NCI-H2107 treated with DMSO at 0.1 percent for 48 hours (cell line): ENCODE measurements around the gene MARVELD1.
A peak's percentile ranks its signal among the peaks of the same experiment; 100 is the strongest.

ENCODE experiments used
- DNase-seq: peaks from one replicate; lab custom pipeline; 2025; ENCODE audit not compliant: unreplicated experiment; lab: John Stamatoyannopoulos, UW

MARVELD1 gene

DNA sequence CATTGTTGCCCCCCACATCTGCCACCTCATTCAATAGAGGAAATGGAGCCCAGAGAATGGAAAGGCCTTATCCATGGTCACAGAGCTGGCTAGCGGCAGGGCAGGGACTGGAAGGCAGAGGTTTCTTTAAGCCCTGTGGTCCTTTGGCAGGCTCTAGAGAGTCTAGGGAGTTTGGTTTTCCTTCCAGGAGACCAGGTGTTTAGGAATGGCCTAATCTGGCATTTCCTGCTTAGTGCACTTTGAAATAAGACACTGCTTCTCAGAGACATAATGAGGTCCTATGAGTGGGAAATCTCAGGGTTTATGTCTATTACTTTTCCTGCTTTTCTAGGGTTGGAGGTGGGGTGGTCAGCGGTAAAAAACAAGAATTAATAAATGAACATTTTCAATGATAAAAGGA lies 6.1 kb downstream of the MARVELD1 start:
- no peak for DNase-seq

DNA sequence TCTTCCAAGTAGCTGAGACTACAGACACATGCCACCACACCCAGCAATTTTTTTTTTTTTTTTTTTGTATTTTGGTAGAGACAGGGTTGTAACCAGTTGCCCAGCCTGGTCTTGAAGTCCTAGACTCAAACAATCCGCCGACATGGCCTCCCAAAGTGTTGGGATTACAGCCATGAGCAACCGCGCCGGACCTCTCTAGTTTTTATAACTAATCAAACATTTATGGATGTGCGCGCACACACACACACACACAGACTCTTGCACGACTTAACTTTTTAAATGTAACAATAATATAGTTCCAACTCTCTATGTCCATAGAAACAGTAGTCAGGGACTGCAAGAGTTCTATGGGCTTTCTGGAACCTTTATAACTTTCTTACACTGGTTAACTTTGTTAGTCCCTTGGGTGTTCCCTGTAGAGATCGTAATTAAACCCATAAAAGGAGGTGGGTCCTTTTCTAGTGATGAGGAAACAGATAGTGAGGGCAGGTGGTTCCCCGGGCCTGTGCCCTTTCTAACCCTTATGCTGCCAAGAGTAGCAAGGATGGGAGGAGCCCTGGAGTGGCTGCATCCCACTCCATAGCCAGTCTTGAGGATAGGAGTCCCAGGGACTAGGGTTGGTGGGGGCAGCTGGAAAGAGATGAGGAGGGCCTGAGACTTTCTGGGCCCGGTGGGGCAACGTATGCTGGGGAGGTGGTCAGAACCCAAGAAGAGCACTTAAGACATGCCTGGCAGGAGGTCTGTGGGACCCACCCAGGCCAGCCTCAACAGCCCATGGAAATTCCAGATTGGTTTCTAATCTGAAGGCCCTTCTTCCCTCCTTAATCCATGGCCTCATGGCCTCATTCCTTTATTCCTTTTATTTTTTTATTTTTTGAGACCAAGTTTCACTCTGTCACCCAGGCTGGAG lies 8.6 kb downstream of the MARVELD1 start:
- no peak for DNase-seq

DNA sequence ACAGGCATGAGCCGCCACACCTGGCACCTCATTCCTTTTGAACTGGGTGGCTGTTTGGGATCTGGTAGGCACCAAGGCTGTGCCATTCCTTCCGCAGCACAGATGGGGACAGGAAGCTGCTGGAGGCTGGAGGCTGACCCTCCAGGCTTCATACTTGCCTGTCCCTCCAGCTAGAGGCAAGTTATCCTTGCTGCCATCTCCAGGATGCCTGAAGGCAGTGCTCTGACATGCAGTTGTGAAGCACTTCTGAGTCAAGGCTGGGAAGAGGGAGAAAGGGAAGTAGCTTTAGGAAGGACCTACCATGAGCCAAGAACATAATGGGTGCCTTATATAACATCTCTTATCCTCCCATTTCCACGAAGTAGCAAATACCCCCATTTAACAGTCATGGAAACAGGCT lies 9.5 kb downstream of the MARVELD1 start:
- DNase-seq, result no peak

DNA sequence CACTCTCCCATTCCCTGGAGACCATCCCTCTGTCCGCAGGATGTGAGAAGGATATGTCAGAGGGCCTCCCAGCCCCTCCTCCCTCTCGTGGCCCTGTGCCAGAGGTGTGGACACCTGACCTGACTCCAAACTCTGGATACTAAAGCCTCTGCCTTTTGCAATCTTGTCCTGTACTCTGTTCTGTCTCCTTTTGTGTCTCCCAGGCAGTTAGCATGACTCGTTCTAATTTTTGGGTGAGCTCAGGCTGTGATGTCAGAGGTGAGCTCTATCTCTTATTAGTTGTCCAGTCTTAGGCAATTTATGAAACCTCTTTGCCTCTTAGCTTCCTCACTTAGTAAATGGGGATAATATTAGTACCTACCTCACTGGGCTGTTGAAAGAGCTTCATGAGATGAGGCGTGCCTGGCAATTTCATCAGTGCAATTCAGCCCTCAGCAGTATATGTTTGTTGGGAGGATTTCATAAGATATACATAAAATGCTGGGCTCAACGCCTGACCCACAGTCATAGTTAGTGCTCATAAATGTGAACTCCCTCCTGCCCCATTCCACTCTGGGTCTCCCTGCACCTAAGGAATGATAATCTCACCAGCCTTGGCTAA lies 10.9 kb downstream of the MARVELD1 start:
- DNase-seq, result no peak

DNA sequence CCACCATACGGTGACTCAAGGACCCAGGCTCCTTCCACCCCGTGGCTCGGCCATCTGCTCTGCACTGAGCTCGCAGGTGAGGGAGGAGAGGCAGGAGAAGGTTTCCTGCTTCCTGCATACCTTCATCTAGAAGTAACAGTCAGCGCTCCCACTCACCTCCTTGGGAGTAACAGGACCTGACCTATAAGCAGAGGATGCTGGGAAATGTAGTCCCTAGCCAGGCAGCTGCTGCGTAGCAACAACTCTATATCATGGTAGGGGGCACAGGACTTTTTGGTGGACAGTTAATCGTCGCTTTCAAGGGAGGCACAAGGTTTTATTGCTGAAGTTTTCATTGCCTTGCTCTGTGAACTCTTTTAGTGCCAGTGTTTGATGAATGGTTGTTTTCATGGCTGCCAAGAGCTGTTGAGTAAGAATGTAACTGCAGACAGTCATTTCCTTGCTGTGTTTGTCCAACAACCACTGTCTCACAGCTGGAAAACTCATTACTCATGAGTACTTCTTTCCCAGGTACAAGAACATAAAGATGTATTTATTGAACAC lies 13.2 kb downstream of the MARVELD1 start:
- no peak for DNase-seq

DNA sequence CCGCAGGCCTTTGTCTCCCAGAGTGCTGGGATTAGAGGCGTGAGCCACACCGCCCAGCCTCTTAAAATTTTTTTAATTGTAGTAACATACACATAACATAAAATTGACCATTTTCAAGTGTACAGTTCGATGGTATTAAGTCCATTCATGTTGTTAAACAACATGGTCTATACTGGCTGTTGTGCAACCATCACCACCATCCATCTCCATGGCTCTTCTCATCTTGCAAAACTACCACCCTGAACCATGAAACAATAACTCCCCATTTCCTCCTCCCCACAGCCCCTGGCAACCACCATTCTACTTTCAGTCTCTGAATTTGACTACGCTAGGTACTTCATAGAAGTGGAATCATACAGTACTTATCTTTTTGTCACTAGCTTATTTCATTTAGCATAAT lies 15.5 kb downstream of the MARVELD1 start:
- no peak for DNase-seq

DNA sequence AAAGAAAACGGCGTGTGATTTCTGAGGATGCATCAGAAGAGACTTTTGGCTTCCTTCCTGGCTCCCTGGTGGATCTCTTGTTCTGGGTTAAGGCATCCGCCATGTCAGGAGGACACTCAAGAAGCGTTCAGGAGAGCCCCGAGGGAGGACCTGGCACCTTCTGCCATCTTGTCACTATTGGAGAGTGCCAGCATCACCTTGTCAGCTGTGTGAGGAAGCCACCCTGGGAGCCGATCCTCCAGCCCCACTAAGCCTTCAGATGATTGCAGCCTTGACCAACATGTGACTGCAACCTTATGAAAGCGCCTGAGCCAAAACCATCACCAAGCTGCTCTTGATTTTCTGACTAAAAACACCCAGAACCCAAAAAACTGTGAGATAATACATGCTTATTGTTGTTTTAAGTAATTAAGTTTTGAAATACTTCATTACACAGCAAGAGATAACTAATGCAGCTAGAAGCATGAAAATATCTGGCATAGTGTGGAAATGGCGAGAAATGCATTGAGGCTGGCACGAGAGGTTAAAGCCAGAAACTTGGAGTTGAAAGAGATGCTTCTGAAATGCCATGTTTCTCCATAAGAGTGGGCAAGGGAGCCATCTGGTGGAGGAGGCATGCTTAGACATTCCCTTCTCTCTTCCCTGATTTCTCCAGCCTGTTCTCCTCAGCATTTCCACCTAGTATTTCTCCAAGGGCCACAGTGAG lies 18.0 kb downstream of the MARVELD1 start:
- DNase-seq, result peak; percentile 40

DNA sequence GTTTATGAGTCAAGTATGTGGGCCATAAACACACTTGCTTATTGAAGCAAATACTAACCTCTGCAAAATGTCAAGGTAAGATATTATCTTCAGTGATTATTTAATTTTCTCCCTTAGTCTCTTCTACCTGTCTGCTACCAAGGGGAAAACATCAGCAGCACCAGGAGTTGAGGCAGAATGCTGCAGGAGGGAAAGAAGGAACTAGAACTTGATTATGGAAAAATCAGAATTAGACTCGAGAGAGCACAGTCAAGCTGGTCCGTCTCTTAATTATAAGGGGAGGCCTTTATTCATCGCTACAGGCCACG lies 18.5 kb downstream of the MARVELD1 start:
- no peak for DNase-seq

DNA sequence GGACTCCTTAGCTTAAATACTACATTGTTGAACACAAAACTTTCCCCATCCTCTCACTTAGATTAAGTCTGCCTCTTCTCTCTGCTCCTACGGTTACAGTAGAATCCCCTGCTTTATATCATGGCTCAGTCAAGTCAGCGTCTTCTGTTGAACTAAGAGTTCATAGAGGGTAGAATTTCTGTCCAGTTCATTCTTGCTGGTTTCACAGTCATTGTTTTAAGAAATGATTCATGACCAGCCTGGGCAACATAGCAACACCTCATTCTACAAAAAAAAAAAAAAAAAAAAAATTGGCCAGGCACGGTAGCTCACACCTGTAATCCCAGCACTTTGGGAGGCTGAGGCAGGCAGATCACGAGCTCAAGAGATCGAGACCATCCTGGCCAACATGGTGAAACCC lies 19.7 kb downstream of the MARVELD1 start:
- DNase-seq, result no peak

DNA sequence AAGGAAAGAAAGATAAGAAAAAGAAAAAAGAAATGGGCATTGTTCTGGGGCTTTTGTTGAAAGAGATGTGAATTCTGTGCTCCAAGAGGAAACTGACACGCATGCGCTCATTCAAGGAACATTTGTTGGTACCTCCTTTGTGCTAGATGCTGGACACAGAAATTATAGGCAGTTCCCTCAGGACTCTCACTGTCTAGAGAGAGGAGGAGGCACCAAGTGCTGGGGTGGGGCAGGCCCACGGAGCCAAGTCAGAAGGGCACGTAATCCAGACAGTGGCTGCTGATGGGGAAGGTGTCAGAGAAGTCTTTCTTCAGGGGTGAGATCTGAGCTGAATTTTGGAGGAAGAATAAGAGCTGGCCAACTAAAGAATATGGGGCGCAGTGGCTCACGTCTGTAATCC lies 20.5 kb downstream of the MARVELD1 start:
- DNase-seq, result no peak

DNA sequence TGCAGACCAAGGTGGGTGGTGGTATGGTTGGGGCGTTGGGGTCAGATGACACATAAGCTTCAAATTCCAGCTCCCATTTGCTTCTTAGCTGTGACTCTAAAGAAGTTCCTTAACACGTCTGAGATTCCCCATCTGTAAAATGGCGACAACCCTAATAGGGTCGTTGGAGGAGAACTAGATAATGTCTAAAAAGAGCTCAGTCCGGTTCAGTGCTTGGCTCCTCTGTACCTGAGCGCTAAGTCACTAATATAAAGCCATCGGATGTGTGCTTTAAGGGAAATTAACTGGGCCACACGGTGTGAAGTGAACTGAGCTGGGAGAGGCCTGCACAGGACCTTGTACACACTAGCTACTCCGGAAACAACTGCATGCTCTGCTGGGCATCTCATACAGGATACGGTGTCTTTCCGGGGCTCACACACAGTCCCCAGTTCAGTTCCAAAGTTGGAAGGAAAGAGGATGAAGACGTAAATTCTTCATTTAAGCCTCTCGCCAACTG lies 22.9 kb downstream of the MARVELD1 start:
- no peak for DNase-seq

DNA sequence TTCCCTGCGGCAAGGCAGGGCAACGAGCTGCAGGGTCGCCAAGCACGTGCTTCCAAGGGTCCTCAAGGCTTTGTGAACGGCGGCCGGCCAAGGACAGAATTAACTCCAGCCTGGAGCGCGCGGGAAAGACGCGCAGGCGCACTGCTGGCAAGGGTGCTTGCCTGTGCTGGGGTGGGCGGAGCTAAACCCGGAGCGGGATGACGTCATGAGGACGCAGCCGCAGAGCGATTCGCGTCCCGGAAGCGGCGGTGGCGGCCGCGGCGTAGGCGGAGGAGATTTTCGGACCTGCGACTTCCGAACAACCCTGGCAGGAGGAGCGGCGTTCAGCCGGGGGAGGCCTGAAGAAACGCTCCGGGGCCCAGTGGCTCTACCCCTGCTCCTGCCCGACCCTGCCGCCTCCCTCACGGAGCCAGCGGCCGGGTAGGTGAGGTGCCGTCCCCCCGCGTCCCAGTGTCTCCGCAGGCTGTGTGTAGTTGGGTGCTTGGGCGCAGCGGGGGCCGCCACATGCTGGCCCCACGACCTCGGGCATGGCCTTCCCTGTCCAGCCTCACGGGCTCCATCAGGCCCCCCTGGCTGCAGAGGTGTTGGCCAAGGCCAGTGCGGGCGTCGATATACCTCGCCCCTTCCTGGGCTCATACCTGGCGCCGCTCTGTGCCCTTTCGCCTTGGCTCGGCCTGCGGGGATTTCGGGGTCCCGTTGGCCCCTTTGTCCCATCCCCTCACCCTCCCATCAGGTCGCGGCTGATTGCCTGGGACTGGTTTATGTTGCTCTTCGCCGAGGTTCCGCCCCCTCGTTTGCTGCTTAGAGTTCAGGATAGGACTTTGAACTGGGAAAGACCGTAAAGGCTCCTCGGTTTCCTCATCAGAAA lies 23.6 kb downstream of the MARVELD1 start, which contains the start of gene ZFYVE27:
TSS of gene ZFYVE27 (plus strand) at position 227 of the 868 bp plus-strand sequence. CDS start 1,350 bp downstream, outside the sequence.
- peak; percentile 45 for DNase-seq

DNA sequence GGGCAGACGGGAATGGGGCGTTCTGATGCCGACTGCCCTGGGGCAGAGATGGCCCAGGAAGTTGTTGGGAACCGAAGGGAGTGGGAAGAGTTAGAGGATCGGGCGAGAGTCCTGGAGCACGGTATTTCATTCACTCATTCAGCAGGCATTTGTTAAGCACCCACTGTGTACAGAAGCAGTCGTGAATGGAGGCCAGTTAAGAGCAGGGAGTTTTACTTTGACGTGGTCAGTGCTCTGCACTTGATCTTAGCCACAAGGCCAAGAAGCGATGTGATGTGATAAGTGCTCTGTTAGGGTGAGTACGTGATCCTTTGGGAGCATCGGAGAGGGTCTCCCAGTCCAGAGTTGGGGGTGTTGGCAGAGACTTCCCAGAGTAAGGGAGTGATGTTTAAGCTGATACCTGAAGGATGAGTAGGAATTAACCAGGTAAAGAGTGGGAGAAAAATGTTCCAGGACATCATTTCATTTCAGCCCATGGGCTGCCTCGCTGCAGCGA lies 24.3 kb downstream of the MARVELD1 start:
- no peak for DNase-seq

DNA sequence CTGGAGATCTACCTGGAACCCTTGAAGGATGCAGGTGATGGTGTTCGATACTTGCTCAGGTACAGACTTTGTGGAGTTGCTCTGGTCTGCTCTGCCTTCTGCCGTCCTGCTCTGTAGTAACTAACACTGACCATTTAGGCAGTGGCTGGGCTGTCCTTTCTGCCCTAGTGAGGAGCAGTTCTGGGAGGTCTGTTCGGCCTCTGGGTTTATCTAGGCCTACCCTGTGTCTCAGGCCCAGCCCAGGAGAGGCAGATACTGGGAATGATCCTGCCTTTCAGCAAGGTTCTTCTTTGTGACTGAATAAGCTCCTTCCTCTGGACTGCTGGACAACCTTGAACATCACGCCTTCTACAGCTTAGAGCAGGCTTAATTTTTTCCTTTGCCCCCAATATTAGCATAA lies 25.1 kb downstream of the MARVELD1 start:
- no peak for DNase-seq

DNA sequence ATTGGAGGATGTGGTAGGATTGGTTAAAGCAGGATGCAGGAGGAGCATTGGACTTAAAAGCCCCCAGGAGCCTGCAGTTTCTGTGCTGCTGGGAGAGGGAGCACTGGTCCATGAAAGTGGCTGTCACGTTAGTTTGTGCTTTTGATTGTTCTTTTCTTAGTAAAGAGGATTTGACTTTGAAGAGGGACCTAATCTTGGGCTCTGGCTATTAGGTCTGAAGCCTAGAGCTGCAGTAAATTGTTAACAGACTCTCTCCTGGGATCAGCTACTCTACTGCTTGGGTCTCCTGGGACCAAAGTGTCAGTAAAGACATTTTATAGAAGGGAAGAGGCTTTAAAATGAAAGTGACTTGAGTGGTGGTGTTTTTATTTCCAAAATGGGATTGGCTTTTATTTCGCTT lies 27.1 kb downstream of the MARVELD1 start:
- peak; percentile 17 for DNase-seq

DNA sequence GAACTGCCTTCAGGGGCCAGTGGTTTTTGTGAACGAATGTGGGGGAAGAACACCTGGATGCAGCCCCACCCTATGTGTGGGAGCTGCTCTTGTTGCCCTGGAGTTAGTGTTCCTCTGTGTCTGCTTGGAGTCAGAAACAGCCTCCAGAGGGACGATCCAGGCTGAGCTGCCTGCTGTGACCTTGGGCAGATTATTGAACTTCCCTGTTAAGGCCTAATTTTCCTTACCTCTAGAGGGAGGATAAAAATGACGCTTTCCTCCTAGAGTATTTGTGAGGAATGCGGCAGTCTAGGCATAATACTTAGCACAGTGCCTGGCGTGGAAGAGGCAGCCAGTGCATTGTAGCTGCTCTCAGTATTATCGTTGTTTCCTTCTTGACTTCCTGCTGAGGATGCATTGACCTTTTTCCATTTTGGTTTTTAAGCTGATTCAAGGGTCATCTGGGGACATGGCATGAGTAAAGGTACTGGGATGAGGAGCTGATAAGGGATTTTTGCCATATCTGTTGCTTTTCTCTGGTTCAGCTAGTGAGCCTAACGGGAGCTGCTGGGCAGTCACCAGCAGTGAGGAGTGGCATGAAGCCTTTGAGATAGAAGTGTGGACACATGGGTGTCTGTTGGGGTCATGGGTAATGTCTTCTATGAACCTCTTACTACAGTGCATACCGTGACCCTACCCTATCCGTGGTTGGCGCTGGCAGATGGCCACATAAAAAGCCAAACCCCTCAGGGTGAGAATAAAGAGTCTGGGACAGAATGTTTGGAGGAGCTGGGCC lies 29.8 kb downstream of the MARVELD1 start:
- no peak for DNase-seq

DNA sequence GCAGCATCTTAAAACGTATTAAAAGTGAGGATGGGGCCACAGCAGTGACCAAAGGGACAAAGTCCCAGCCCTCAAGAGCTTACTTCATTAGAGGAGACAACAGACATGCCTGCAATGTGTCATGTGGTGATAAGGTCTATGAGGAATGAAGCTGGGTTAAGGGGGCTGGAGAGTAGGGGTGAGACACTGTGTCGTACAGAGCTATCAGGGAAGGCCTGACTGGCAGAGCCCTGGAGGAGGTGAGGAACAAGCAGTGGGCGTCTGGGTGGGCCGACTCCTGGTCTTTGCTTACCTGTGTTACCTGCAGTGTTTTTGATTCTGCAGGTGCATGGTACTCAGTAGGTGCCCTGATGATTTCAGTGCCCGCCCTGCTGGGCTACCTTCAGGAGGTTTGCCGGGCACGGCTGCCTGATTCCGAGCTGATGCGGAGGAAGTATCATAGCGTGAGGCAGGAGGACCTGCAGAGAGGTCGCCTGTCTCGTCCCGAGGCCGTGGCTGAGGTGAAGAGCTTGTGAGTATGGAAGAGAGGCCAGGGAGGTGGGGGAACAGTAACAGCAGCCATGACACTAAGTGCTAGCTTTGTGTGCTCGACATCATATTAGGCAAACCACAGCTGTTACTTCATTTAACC lies 31.0 kb downstream of the MARVELD1 start:
- DNase-seq, result no peak

DNA sequence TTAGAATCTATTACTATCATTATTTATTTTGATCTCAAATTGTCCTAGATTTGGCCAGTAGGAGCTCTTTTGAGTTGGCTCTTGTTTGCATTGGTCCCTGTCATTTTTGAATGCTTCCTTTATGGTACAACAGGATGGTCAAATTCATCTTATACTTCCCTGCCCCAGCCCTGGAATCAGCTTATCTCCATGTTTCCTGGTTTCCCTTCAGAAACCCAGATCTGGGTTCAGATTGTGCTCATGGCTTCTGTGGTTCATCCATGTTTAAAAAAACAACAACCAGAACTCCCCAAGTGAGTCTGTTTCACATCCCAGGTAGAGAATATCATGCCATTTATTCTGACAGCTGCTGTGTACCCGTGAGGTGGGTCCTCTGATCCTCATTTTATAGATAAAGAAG lies 34.0 kb downstream of the MARVELD1 start:
- no peak for DNase-seq

DNA sequence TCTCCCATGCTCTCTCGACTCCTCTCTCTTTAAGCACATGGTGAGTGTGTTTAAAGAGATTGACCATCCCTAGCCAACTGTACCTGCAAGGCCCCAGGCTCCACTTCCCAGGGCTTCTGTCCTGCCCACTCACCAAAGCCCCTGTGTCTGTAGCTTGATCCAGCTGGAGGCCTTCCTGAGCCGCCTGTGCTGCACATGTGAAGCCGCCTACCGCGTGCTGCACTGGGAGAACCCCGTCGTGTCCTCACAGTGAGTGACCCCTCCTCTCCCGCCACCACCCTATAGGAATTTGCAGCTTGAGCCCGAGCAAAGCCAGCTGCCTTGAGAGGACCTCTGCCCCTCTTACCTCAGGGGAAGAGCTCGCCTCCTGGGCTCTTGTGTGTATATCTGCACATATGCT lies 34.6 kb downstream of the MARVELD1 start:
- DNase-seq, result no peak
